COR-L47 (cell line): ENCODE results near the gene MAN2A2.
A peak's percentile ranks its signal among the peaks of the same experiment; 100 is the strongest.
"Not testable (repeated sequence)": the region's sequence is repeated elsewhere in the genome, so short reads cannot be mapped to it uniquely, and the experiment has no call there.

Experiments
- DNase-seq: peaks from one replicate; lab custom pipeline; 2025; lab: John Stamatoyannopoulos, UW

The MAN2A2 gene

DNA sequence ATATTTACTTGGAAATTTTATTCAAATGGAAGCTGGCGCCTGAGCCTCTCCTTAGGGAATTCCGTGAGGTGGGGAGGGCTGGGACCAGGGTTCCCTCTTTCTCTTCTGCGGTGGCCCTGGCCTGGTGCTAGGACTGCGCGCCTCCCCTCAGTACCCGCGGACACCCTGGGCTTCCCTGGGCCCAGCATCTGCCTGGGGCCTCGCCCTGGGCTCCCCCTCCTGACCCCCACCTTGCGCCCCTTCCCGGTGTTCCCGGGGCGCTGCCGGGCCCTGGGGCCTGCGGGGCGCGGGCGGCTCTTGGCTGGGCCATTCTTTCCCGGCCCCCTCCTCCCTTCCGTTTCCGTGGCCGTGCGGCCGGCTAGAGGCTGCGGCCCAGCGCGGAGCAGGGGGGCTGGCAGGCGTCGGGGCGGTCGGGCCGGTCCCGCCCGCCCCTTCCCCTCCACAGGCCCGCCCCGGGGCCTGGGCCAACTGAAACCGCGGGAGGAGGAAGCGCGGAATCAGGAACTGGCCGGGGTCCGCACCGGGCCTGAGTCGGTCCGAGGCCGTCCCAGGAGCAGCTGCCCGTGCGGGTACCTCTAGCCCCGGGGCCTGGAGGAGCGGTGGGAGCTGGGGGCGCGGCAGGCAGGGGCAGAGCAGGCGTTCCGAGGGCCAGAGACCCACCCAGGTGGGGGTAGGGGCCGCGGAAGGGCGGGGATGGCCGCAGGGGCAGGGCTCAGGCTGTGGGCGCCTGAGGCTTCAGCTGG, 19.0 kb upstream of the MAN2A2 start, which contains the start of gene FES:
Gene FES (plus strand): TSS at position 529 of the 743 bp plus-strand sequence. CDS start 542 bp downstream, outside the sequence.
- DNase-seq, result no peak

DNA sequence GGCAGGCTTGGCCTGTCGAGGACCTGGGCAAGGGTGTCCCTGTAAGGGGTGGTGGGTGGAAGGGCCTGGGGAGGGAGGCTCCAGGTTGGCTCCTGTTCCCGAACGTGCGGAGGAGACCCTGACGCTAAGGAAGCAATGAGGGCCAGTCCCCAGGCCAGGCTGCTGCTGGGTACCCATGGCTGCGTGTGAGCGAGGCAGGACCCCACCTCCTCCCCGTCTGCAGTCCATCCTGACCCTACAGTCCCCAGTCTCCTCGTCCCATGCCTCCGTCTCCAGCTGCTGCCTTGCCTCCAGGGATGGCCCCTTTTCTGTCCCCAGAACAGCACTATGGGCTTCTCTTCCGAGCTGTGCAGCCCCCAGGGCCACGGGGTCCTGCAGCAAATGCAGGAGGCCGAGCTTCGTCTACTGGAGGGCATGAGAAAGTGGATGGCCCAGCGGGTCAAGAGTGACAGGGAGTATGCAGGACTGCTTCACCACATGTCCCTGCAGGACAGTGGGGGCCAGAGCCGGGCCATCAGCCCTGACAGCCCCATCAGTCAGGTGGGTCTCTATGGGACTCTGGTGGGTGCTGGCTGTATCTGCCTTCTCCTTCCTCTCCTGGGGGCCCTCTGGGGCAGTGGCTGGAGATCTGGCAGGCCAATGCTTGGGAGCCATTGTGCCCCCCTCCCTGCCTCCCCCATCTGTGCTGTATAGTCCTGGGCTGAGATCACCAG, 18.2 kb upstream of the MAN2A2 start:
- no peak for DNase-seq

DNA sequence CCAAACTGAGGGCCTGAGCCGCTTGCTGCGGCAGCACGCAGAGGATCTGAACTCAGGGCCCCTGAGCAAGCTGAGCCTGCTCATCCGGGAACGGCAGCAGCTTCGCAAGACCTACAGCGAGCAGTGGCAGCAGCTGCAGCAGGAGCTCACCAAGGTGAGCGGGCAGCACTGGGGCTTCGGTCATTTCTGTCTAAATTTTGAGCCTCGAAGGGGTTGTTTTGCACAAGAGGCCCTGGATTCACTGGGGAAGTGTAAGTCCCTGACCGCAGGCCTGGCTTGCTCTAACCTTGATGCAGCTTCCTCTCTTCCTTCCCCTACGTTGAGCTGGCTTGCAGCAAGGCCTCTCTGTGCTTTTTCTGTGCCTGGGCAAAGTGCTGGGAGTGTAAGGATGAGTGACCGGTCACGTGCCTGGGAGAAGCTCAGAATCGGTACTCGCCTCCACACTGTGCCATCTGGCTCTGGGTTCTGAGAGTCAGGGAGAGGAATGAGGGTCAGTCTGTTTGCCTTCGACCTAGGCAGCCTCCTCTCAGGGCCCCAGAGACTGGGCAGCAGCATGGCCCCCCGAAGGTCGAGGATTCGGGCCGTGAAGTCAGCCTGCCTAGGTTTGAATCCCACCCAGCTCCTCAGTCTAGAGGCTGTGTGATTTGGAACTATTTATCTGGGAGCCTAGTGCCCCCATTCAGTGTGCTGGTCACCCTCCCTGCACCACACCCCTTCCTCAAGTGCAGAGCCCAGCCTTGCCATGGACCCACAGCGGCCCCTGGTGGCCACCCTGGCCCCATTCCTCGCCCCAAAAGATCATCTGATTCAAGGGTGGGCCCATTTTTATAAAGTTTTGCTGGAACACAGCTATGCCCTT, 17.4 kb upstream of the MAN2A2 start:
- DNase-seq, result peak; percentile 59

DNA sequence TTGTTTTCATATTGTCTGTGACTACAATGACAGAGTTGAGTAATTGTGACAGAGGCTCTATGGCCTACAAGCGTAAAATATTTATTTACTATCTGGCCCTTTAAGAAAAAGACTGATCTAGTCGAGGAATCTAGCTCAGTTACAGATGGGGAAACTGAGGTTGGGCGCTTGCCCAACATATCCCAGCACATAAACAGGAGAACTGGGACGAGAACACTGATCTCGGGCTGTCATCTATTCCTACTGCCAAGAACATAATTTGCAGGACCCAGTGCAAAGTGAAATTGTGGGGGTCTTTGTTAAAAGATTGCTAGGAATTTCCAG, 16.8 kb upstream of the MAN2A2 start:
- DNase-seq, result no peak

DNA sequence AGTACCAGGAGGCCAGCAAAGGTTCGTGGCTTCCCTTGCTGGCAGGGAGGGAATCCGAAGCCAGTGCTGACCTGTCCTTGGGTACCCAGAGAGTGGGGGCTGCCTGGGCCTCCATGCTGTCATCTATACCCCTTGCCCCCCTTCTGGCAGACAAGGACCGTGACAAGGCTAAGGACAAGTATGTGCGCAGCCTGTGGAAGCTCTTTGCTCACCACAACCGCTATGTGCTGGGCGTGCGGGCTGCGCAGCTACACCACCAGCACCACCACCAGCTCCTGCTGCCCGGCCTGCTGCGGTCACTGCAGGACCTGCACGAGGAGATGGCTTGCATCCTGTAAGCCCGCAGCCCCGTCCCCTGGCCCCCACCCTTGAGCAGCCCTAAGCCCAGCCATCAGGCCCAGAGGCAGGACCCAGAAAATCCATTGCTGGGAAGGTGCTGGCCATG, 16.0 kb upstream of the MAN2A2 start:
- no peak for DNase-seq

DNA sequence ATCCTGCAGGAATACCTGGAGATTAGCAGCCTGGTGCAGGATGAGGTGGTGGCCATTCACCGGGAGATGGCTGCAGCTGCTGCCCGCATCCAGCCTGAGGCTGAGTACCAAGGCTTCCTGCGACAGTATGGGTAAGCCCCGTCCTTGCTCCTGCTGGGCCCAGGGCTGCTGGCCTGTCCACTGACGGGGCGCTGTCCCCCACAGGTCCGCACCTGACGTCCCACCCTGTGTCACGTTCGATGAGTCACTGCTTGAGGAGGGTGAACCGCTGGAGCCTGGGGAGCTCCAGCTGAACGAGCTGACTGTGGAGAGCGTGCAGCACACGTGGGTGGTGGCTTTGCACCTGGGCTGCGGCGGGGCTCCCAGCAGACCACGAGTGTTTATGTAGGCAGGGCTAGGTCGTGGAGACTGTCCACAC, 13.8 kb upstream of the MAN2A2 start:
- no peak for DNase-seq

DNA sequence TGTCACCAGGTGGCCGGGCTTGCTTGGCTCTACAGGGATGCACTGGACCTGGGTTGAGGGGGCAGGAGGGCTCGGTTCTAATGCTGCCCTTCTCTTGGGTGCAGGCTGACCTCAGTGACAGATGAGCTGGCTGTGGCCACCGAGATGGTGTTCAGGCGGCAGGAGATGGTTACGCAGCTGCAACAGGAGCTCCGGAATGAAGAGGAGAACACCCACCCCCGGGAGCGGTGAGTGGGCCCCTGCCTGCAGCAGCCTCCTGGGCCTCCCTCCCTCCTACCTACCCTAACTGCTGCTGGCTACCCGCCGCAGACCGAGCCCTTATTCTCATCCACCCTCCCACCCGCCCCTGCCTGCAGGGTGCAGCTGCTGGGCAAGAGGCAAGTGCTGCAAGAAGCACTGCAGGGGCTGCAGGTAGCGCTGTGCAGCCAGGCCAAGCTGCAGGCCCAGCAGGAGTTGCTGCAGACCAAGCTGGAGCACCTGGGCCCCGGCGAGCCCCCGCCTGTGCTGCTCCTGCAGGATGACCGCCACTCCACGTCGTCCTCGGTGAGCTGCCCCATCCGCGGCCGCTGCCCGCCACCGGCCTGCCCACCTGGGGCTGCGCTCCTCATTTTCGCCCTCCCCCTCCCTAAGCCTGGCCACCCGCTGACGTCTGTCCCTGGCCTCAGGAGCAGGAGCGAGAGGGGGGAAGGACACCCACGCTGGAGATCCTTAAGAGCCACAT, 13.2 kb upstream of the MAN2A2 start:
- no peak for DNase-seq

DNA sequence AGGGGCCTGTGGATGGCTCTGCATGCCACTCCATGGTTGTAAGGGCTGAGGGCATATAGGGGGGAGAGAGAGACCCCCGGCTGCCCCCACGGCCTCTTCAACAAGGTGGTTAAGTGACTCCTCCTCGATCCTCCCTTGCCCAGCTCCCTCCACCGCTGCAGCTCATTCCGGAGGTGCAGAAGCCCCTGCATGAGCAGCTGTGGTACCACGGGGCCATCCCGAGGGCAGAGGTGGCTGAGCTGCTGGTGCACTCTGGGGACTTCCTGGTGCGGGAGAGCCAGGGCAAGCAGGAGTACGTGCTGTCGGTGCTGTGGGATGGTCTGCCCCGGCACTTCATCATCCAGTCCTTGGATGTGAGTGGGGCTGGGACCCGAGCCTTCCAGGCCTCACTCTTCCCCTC, 12.3 kb upstream of the MAN2A2 start:
- no peak for DNase-seq

DNA sequence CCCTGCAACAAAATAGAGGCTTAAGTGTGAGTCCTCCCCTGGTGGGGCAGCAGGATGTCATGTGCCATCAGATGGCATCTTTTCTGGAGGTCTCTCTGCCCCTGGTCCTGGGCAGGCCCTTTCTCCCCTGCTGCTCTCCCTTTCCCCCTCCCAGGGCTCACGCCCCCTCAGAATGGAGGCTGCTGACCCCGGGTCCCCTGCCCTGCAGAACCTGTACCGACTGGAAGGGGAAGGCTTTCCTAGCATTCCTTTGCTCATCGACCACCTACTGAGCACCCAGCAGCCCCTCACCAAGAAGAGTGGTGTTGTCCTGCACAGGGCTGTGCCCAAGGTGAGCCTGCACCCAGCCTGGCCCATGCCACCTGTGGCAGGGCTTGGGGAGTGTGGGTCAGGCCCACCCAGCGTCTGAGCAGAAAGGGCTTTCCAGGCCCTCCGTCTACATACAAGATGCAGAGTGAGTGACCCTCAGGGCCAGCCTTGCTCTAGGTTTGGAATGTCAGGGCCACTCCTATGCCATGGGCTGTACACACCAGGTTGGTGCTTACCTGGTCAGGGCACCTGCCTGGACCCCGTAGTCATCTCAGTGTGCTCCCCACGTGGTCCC, 11.7 kb upstream of the MAN2A2 start:
- DNase-seq, result no peak

DNA sequence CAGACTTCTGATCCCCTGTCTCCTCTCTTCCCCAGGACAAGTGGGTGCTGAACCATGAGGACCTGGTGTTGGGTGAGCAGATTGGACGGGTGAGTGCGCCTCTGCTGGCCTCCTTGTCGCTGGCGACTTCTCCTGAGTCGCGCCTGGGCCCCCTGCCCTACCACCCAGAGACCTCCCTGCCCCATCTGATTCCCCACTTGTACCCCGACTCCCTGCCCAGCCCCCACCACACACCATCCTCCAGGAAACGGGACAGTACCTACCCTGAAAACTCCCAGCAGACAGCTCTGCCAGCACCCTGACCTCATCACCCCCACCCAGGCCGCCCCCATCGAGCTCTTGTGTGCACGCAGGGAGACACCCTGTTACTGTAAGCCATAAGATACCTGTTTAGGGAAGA, 11.1 kb upstream of the MAN2A2 start:
- no peak for DNase-seq

DNA sequence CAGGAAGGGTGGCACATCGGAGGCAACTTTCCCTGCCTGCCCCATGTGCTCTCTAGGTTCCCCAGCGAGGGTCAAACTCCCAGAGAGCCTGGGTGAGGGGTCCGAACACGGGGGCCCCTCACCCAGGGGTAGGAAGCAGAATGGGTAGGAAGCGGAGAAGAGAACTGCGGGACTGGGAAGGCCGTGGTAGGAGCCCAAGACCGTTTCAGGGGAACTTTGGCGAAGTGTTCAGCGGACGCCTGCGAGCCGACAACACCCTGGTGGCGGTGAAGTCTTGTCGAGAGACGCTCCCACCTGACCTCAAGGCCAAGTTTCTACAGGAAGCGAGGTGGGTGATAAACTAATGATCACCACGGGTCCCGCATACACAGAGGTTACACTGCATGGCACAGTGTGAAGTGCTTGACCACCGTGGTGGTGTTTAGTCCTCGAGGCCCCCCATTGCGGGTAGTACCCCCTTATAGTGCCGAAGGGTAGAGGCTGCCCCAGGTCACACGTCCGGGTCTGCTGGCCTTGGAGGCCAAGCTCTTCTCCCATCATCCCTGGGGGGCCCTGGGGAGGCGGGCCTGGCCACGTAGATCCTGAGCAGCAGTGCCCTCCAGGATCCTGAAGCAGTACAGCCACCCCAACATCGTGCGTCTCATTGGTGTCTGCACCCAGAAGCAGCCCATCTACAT, 10.5 kb upstream of the MAN2A2 start:
- no peak for DNase-seq

DNA sequence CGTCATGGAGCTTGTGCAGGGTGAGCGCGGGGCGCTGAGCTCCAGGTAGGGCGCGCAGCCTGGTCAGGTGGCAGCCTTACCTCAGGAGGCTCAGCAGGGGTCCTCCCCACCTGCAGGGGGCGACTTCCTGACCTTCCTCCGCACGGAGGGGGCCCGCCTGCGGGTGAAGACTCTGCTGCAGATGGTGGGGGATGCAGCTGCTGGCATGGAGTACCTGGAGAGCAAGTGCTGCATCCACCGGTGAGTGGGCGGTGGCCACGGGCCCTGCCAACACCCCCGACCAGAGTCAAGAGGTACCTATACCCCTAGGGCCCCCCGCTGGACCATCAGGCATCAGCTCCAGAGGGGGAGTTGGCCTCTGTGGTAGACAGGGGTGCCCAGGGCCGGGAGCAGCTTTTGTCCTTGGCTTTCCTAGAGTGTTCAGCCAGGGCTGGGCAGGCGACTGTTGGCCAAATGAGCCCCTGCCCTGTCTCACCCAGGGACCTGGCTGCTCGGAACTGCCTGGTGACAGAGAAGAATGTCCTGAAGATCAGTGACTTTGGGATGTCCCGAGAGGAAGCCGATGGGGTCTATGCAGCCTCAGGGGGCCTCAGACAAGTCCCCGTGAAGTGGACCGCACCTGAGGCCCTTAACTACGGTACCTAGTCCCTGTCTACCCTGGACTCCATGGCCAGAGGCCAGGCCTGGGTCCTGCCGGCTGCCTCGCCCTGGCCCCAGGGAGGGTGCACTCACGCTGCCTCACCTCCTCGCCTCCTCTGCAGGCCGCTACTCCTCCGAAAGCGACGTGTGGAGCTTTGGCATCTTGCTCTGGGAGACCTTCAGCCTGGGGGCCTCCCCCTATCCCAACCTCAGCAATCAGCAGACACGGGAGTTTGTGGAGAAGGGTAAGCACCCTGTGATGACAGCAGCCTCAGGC, 9.7 kb upstream of the MAN2A2 start:
- DNase-seq, result no peak

DNA sequence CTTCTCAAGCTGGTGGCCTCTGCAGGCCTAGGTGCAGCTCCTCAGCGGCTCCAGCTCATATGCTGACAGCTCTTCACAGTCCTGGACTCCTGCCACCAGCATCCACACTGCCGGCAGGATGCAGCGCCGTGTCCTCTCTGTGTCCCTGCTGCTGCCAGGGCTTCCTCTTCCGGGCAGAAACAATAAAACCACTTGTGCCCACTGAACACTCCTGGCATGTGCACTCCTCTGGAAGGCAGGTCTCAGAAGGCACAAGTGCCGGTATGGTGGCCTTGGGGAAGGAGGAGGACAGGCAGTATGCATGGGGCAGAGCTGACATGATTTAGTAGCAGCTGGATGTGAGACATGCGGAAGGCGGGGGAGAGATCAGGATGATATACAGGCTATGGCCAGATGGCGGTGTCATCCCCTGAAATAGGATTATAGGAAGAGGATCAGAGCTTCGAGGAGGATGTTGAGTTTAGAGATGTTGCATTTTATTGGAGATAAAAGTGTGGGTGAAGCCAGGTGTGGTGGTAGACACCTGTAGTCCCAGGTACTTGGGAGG, 7.5 kb upstream of the MAN2A2 start:
- DNase-seq, result peak; percentile 64

DNA sequence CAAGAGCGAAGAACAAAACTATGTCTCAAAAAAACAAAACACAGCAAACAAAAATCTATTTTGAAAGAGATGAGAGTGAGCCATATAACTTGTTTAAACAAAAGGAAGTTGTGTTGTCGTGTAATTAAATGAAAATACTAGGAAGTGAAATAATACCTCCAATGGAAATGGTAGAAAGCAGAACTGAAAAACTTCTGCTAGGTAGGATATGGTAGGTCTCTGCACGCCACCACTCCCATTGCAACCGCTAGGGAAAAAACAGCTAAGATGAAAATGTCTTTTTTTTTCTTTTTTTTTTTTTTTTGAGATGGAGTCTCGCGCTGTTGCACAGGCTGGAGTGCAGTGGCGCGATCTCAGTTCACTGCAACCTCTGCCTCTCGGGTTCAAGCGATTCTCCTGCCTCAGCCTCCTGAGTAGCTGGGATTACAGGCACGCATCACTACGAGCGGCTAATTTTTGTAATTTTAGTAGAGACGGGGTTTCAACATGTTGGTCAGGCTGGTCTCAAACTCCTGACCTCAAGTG, 5.9 kb upstream of the MAN2A2 start:
- DNase-seq, result not testable (repeated sequence)

DNA sequence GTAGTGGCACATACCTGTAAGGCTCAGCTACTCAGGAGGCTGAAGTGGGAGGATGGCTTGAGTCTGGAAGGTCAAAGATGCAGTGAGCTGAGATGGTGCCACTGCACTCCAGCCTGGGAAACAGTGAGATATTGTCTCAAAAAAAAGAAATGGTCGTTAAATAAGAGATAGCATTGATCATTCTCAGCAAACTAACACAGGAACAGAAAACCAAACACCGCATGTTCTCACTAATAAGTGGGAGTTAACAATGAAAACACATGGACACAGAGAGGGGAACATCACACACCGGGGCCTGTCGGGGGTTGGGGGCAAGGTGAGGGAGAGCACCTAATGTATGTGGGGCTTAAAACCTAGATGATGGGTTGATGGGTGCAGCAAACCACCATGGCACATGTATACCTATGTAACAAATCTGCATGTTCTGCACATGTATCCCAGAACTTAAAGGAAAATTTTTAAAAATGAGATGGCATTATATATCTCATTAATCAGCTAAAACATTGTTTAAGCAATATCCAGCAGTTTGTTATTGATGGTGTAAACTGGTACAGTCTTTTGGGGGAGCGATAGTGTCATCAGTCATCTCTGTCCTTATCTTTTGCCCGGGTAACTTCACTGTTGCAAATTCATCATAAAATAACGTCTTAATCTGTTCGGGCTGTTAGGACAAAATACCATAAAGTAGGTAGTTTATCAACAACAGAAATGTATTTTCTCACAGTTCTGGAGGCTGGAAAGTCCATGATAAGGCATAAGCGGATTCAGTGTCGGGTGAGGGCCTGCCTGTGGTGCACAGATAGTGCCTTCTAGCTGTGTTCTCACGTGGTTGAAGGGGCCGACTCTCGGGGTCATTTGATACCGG, 1.7 kb upstream of the MAN2A2 start:
- DNase-seq, result no peak

DNA sequence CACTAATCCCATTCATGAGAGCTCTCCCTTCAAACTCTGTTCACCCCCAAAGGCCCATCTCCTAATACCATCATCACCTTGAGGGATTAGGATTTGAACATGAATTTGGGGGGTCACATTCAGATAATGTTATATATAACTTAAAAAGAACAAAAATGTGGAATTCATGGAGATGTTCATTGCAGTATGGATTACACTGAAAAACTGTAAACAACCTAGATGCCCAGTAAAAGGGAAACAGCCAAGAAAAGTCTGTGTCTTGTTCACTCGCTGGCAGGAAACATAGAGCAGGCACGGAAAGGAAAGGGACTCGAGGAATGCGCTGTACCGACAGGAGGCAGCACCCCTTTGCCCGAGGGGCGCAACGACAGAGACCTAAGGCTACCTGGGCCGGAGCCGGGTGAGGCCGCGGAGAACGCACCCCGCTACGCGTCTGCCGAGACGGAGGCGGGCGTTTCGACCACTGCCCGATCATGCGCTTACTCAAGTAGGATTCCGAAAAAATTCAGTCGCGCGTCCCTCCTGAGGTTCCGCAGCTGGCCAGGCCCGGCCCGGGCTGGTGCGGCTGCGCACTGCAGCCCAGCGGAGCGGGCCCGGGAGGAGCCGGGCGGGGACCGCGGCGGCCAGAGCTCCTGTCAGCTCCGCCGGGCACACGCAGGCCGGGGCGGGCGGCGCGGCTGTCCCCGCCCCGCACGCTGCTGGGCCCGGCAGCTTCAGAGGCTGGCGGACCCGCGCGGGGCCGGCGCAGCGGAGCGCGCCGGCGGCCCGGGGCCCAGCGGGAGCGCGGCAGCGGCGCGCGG, 862 bp upstream of the MAN2A2 start:
- DNase-seq, result peak; percentile 64

DNA sequence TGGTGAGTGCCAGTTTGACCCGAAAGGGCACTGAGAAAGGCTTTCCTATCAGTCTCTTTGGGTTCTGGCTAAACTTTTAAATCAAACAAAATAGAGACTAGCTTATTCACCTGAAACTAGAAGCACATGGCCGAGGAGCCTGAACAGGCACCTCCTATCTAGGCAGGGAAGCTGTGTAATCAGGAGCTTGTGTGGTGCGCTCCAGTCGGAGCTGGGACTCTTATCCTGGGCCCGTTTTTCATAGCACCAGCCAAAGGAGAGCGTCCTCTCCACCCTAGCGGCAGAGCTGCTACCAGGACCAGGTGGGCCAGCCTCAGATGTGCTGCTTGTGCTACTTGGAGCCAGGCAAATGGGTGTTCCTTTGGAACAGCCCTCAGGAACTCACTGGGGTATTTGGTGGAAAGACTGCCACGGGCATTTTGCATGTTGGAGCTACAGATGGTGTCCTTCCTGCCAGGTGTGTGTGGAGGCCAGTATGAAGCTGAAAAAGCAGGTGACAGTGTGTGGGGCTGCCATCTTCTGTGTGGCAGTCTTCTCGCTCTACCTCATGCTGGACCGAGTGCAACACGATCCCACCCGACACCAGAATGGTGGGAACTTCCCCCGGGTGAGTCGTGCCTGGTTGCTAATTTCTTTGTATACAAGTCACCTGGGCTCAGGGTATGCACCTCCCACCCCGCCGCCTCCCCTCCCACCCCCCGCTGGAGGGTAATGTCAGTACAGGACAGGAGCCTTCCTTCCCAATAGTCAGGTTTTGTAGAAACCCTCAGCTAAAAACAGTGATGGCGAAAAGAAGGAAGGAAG, 833 bp downstream of the MAN2A2 start:
- DNase-seq, result peak; percentile 6
